Caco-2 (cell line): ENCODE measurements around the gene CAMK4. TPM values are rescaled to one million over a fixed set of nuclear protein-coding genes. Genes with fewer than 3 reads are reported as not detected.

ENCODE experiments used
- BruUV-seq: library from RNA; stranded (reverse); fragments of 400-500 nt; replicated peaks from 2 replicates; lab custom pipeline; 2021; lab: Mats Ljungman, UMichigan
- CTCF ChIA-PET: fragments of 300-600 bp; sonication (Branson Sonifier 250); formaldehyde crosslinking; loops from one replicate; lab custom pipeline; 2022; ENCODE audit warnings: antibody characterized with exemption; lab: Charles Lee
- POLR2A ChIA-PET: fragments of 300-600 bp; sonication (Branson Sonifier 250); formaldehyde crosslinking; loops from one replicate; lab custom pipeline; 2022; ENCODE audit warnings: antibody characterized with exemption; lab: Charles Lee
- DNase-seq, 2 experiments: peaks; one replicate each; pipeline versions ENCODE4 v3.0.0 to v3.0.0-alpha.2; 2020 to 2022
- H3K27me3 ChIP-seq: replicated peaks from 2 replicates; pipeline ENCODE4 v1.6.0; 2011; ENCODE audit warnings: low read length; ENCODE audit not compliant: control insufficient read depth, insufficient read depth
- H3K36me3 ChIP-seq: 2 replicates; pipeline ENCODE4 v1.5.1; 2011; ENCODE audit warnings: low read length; ENCODE audit not compliant: control insufficient read depth, insufficient read depth
- H3K4me1 ChIP-seq: fragments of 250-450 bp; sonication (Bioruptor Pico); 2 replicates; pipeline ENCODE4 v1.5.1; 2020; ENCODE audit warnings: mild to moderate bottlenecking
- H3K4me3 ChIP-seq: 2 replicates; pipeline ENCODE4 v1.5.1; 2011; ENCODE audit warnings: low read depth, mild to moderate bottlenecking, control low read depth, low read length
- H3K9me3 ChIP-seq: fragments of 250-450 bp; sonication (Bioruptor Pico); 2 replicates; pipeline ENCODE4 v1.5.1; 2020; ENCODE audit warnings: mild to moderate bottlenecking, moderate library complexity
- H3K27ac Mint-ChIP-seq: one replicate; pipeline ENCODE4 v1.8.0; 2022; ENCODE audit warnings: mixed read lengths; ENCODE audit not compliant: unreplicated experiment
- H3K27me3 Mint-ChIP-seq: one replicate; pipeline ENCODE4 v1.8.0; 2022; ENCODE audit warnings: mixed read lengths; ENCODE audit not compliant: insufficient read depth, unreplicated experiment
- H3K36me3 Mint-ChIP-seq: one replicate; pipeline ENCODE4 v1.8.0; 2022; ENCODE audit warnings: mild to moderate bottlenecking, mixed read lengths; ENCODE audit not compliant: insufficient read depth, unreplicated experiment
- H3K4me1 Mint-ChIP-seq: one replicate; pipeline ENCODE4 v1.8.0; 2022; ENCODE audit warnings: low read depth, mixed read lengths; ENCODE audit not compliant: unreplicated experiment
- H3K4me3 Mint-ChIP-seq: one replicate; pipeline ENCODE4 v1.8.0; 2022; ENCODE audit warnings: mild to moderate bottlenecking, moderate library complexity, mixed read lengths; ENCODE audit not compliant: unreplicated experiment
- H3K9me3 Mint-ChIP-seq: one replicate; pipeline ENCODE4 v1.8.0; 2022; ENCODE audit warnings: mixed read lengths; ENCODE audit not compliant: unreplicated experiment
- intact Hi-C: fragments of 100-400 bp; cut with micrococcal nuclease; formaldehyde crosslinking; loops from one replicate; pipeline ENCODE4 v1.10.0; 2022; ENCODE audit not compliant: unreplicated experiment
- total RNA-seq: library from RNA; stranded (reverse); gene quantifications from 2 replicates; pipeline ENCODE4 v1.2.3, GENCODE V29; 2022
- TF ChIP-seq, protein P1 (sequence below), 2 experiments: fragments of 200-600 bp in 1 of 2; IDR thresholded peaks; 1 replicate in 1 of 2; 2 replicates in 1 of 2; pipeline versions ENCODE4 v1.5.1 to v1.8.0; 2011 to 2022; ENCODE audit warnings: antibody characterized with exemption in 1 of 2, control low read depth in 1 of 2, inconsistent platforms in 1 of 2, low read depth in 1 of 2, low read length in 1 of 2, mild to moderate bottlenecking in 1 of 2, moderate library complexity in 1 of 2; ENCODE audit not compliant: insufficient read depth in 1 of 2, severe bottlenecking in 1 of 2, unreplicated experiment in 1 of 2

Gene CAMK4
- total RNA-seq, 1 experiment from 2014 or later = not detected

DNA sequence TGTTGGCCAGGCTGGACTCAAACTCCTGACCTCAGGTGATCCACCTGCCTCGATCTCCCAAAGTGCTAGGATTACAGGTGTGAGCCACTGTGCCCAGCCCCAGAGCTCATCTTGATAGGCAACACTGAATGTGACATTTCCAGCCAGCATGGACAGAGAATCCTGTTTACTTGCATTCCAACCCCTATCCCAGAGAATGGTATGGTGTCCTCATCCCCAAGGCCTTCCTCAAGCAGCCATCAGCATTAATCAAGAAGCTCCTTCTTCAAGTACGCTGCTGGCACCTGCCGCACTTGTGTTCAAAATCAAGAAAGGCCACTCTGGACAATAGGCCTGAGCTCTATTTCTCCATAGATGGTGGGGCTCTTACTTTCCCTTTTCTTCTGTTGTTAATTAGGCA, 247.9 kb downstream of the CAMK4 start:
- Mint-ChIP-seq H3K4me3 (no peak overlapping the region), H3K36me3 (no peaks in the 10 kb centered on the region), H3K27me3 (peaks cover 3% of the 10 kb centered on the region), H3K4me1 (no peaks in the 10 kb centered on the region), H3K27ac (no peak overlapping the region), H3K9me3 (no peaks in the 10 kb centered on the region)
- no TSS peak for BruUV-seq
- Histone ChIP-seq H3K4me1 (no peaks in the 10 kb centered on the region), H3K4me3 (no peak overlapping the region), H3K27me3 (no peaks in the 10 kb centered on the region), H3K36me3 (no peaks in the 10 kb centered on the region), H3K9me3 (0 out of 2 replicates have a peak, but pooled peaks cover 2% of the 10 kb centered on the region)
- no peak for DNase-seq
- TF ChIP-seq, protein P1, sequence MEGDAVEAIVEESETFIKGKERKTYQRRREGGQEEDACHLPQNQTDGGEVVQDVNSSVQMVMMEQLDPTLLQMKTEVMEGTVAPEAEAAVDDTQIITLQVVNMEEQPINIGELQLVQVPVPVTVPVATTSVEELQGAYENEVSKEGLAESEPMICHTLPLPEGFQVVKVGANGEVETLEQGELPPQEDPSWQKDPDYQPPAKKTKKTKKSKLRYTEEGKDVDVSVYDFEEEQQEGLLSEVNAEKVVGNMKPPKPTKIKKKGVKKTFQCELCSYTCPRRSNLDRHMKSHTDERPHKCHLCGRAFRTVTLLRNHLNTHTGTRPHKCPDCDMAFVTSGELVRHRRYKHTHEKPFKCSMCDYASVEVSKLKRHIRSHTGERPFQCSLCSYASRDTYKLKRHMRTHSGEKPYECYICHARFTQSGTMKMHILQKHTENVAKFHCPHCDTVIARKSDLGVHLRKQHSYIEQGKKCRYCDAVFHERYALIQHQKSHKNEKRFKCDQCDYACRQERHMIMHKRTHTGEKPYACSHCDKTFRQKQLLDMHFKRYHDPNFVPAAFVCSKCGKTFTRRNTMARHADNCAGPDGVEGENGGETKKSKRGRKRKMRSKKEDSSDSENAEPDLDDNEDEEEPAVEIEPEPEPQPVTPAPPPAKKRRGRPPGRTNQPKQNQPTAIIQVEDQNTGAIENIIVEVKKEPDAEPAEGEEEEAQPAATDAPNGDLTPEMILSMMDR (IDR thresholded peaks at IDR 0.05; ENCODE audit: insufficient read depth in 1 of 2, low read depth in 1 of 2, low read length in 1 of 2, severe bottlenecking in 1 of 2, unreplicated experiment in 1 of 2) = no peak
- ChIA-PET CTCF (no interaction called here), POLR2A (no interaction called here)
- intact Hi-C loops = no loop called here

DNA sequence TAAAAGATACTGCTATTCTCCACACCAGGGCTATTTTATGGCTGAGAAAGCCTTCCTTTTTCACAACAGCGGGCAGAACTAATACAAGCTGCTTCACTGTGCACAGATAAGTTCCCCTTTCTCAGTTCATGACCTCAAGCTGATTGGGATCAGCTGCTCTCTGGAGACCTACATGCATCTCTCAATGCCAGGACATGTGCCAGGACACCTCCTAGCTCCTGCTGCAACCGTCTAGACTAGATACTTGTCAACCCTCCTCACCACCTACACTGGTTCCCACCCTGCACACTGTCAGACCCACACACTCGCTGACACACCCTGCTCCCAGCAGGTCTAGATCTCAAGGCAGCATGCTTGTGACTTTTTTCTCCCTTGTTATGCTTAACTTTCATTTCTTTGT, 248.4 kb downstream of the CAMK4 start:
- intact Hi-C loops = no loop called here
- no peaks in the 10 kb centered on the region for H3K36me3 Mint-ChIP-seq

DNA sequence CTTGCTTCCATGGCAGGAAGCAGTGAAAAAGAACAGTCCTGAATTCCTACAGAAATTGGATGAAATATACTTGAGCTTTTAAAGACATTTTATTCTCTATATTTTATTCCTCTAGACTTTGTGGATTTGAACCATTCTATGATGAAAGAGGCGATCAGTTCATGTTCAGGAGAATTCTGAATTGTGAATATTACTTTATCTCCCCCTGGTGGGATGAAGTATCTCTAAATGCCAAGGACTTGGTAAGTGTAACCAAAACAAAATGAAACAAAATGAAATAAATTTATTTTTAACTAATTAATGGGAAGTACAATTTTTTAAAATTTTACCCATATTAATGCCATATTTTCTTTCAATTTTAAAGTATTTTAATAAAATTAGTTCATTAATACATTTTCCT, 254.1 kb downstream of the CAMK4 start:
- no peak for DNase-seq
- H3K4me1 Mint-ChIP-seq = no peaks in the 10 kb centered on the region
- H3K27ac Mint-ChIP-seq = no peak overlapping the region
- H3K4me1 ChIP-seq = no peaks in the 10 kb centered on the region
- H3K36me3 Mint-ChIP-seq = no peaks in the 10 kb centered on the region
- H3K4me3 Mint-ChIP-seq = no peak overlapping the region
- H3K27me3 Mint-ChIP-seq = peaks cover 5% of the 10 kb centered on the region
- no peak overlapping the region for H3K4me3 ChIP-seq
- TF ChIP-seq, protein P1 (IDR thresholded peaks at IDR 0.05; ENCODE audit: insufficient read depth in 1 of 2, low read depth in 1 of 2, low read length in 1 of 2, severe bottlenecking in 1 of 2, unreplicated experiment in 1 of 2) = no peak
- BruUV-seq = no TSS peak
- no peaks in the 10 kb centered on the region for H3K9me3 Mint-ChIP-seq
- no peaks in the 10 kb centered on the region for H3K27me3 ChIP-seq
- ChIA-PET CTCF (no interaction called here), POLR2A (no interaction called here)
- intact Hi-C loops = no loop called here
- H3K36me3 ChIP-seq = no peaks in the 10 kb centered on the region
- no peaks in the 10 kb centered on the region for H3K9me3 ChIP-seq

More for the DNA sequence above, 248.4 kb downstream of the CAMK4 start:
- Mint-ChIP-seq H3K27me3 (no peaks in the 10 kb centered on the region), H3K9me3 (no peaks in the 10 kb centered on the region), H3K4me1 (no peaks in the 10 kb centered on the region), H3K27ac (no peak overlapping the region), H3K4me3 (no peak overlapping the region)
- POLR2A ChIA-PET = no interaction called here
- H3K4me3 ChIP-seq = no peak overlapping the region
- H3K27me3 ChIP-seq = no peaks in the 10 kb centered on the region
- no TSS peak for BruUV-seq
- H3K36me3 ChIP-seq = no peaks in the 10 kb centered on the region
- no peak for DNase-seq
- H3K9me3 ChIP-seq = 0 out of 2 replicates have a peak, but pooled peaks cover 2% of the 10 kb centered on the region
- H3K4me1 ChIP-seq = no peaks in the 10 kb centered on the region
- TF ChIP-seq, protein P1 (IDR thresholded peaks at IDR 0.05; ENCODE audit: insufficient read depth in 1 of 2, low read depth in 1 of 2, low read length in 1 of 2, severe bottlenecking in 1 of 2, unreplicated experiment in 1 of 2) = no peak
- CTCF ChIA-PET = no interaction called here
